ENCODE results near the gene PDZRN4. TPM values are rescaled to one million over a fixed set of nuclear protein-coding genes. Genes with fewer than 3 reads are reported as not detected.

Gene PDZRN4
- total and polyA plus RNA-seq, 2 experiments from 2014 or later = 0.90 TPM; not detected in 1

DNA sequence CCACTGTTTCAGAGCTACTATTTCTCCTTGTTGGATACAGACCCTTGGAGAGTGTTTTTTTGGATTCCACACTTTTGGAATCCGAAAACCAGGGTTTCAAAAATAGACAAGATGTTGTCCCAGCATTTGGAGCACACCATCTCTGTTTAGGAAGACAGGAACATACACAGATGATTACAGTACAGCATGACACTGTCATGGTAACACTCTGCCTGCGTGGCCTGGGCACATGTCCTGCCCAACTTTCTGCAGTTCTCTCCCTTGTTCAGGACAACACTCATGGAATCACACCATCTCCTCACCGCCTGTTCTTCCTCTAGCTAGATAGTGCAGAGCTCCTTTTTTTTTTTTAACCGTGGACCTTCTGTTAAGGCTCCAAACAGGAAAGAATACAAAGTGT lies 369.2 kb downstream of the PDZRN4 start:
- ATAC-seq (no peak), DNase-seq (ENCODE audit: low spot score) (no peak)
- no peaks in the 10 kb centered on the region for H3K27me3 Mint-ChIP-seq (ENCODE audit: insufficient read depth, low read depth, poor library complexity)
- H3K4me3 ChIP-seq = no peak overlapping the region
- no peak overlapping the region for H3K27ac ChIP-seq (ENCODE audit: low read depth)
- H3K4me1 ChIP-seq (ENCODE audit: insufficient read depth) = peaks cover 11% of the 10 kb centered on the region; the same call in 1 of the 2 replicates
- H3K9me3 Mint-ChIP-seq = no peaks in the 10 kb centered on the region
- H3K36me3 ChIP-seq (ENCODE audit: insufficient read depth) = no peaks in the 10 kb centered on the region
- no peaks in the 10 kb centered on the region for H4K20me1 ChIP-seq (replicated peaks; ENCODE audit: insufficient read depth)
- H3K27ac Mint-ChIP-seq = no peak overlapping the region
- H3K4me3 Mint-ChIP-seq = no peak overlapping the region
- TF ChIP-seq EZH2phosphoT487 (IDR thresholded peaks at IDR 0.05; ENCODE audit: unreplicated experiment) = no peak
- H2AFZ ChIP-seq = peak overlapping the region; percentile 54; the same call in 1 of the 2 replicates
- H3K79me2 ChIP-seq (replicated peaks; ENCODE audit: insufficient read depth) = no peaks in the 10 kb centered on the region
- peaks cover 19% of the 10 kb centered on the region for H3K4me1 Mint-ChIP-seq
- H3F3A ChIP-seq (replicated peaks; ENCODE audit: low read depth) = no peaks in the 10 kb centered on the region
- no peaks in the 10 kb centered on the region for H3K27me3 ChIP-seq (ENCODE audit: insufficient read depth)
- H3K36me3 Mint-ChIP-seq (ENCODE audit: low read depth) = no peaks in the 10 kb centered on the region
- no peak overlapping the region for H3K4me2 ChIP-seq
- H3K9me2 ChIP-seq (ENCODE audit: insufficient read depth) = no peaks in the 10 kb centered on the region

DNA sequence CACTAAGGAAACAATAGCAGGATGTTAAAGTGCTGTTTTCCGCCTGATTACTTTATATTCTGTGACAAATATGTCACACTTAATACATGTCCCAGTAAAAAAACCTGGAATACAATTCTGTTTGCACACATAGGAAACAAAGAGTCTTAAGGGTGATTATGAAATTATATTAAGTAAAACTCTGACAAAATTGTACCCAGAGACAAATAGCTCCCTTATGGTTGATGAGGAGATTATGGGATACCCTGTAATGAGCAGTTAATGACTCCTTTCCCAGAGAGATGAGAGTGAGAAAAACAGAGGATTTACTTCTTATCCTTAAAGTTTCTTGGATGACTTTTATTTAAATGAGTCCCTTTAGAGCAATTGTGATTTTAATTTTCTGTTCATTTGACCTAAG lies 370.6 kb downstream of the PDZRN4 start:
- H3K4me3 ChIP-seq = no peak overlapping the region
- ATAC-seq (no peak), DNase-seq (ENCODE audit: low spot score) (no peak)
- Mint-ChIP-seq H3K36me3 (ENCODE audit: low read depth) (no peaks in the 10 kb centered on the region), H3K4me3 (no peak overlapping the region), H3K4me1 (peaks cover 11% of the 10 kb centered on the region; the same call in 2 of the 3 replicates), H3K27me3 (ENCODE audit: insufficient read depth, low read depth, poor library complexity) (no peaks in the 10 kb centered on the region), H3K9me3 (no peaks in the 10 kb centered on the region), H3K27ac (peak overlapping the region; percentile 69; the same call in 1 of the 2 replicates)
- H3K79me2 ChIP-seq (replicated peaks; ENCODE audit: insufficient read depth) = no peaks in the 10 kb centered on the region
- H3K27ac ChIP-seq (ENCODE audit: low read depth) = no peak overlapping the region
- no peaks in the 10 kb centered on the region for H3F3A ChIP-seq (replicated peaks; ENCODE audit: low read depth)
- H3K4me2 ChIP-seq = no peak overlapping the region
- H3K4me1 ChIP-seq (ENCODE audit: insufficient read depth) = peaks cover 7% of the 10 kb centered on the region; the same call in 1 of the 2 replicates
- no peaks in the 10 kb centered on the region for H3K27me3 ChIP-seq (ENCODE audit: insufficient read depth)
- TF ChIP-seq, protein P1, sequence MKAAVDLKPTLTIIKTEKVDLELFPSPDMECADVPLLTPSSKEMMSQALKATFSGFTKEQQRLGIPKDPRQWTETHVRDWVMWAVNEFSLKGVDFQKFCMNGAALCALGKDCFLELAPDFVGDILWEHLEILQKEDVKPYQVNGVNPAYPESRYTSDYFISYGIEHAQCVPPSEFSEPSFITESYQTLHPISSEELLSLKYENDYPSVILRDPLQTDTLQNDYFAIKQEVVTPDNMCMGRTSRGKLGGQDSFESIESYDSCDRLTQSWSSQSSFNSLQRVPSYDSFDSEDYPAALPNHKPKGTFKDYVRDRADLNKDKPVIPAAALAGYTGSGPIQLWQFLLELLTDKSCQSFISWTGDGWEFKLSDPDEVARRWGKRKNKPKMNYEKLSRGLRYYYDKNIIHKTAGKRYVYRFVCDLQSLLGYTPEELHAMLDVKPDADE (IDR thresholded peaks at IDR 0.05) = no peak
- TF ChIP-seq JUNB (IDR thresholded peaks at IDR 0.05; ENCODE audit: unreplicated experiment) = no peak
- H3K9me2 ChIP-seq (ENCODE audit: insufficient read depth) = no peaks in the 10 kb centered on the region
- no peaks in the 10 kb centered on the region for H3K36me3 ChIP-seq (ENCODE audit: insufficient read depth)
- no peak overlapping the region for H2AFZ ChIP-seq
- no peaks in the 10 kb centered on the region for H4K20me1 ChIP-seq (replicated peaks; ENCODE audit: insufficient read depth)

DNA sequence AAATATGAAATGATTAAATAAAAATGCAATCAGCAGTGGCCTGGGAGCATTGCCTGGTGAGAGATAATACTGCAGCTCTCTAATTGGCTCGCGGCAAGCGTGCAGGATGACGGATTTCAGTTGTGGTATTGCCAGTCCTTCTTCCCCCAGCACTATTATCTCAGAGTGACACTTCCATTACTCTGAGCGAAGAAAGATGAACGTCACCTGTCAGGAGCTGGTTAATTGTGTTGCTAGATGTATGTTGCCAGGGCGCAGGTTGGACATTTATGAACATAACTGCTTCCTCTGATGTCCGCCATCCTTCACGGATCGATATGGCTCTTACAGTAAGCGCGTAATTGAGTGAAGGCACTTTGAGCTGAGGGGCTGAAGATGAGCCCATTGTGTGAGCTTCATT lies 374.9 kb downstream of the PDZRN4 start:
- Histone ChIP-seq H3K9me2 (ENCODE audit: insufficient read depth) (no peaks in the 10 kb centered on the region), H3K27me3 (ENCODE audit: insufficient read depth) (no peaks in the 10 kb centered on the region), H3K4me1 (ENCODE audit: insufficient read depth) (peaks cover 7% of the 10 kb centered on the region; the same call in 1 of the 2 replicates), H3K79me2 (replicated peaks; ENCODE audit: insufficient read depth) (no peaks in the 10 kb centered on the region), H3K4me2 (no peak overlapping the region), H3K36me3 (ENCODE audit: insufficient read depth) (no peaks in the 10 kb centered on the region), H4K20me1 (replicated peaks; ENCODE audit: insufficient read depth) (no peaks in the 10 kb centered on the region), H2AFZ (peak overlapping the region; percentile 60; the same call in 1 of the 2 replicates), H3K27ac (ENCODE audit: low read depth) (no peak overlapping the region), H3K4me3 (no peak overlapping the region), H3F3A (replicated peaks; ENCODE audit: low read depth) (no peaks in the 10 kb centered on the region)
- H3K27ac Mint-ChIP-seq = no peak overlapping the region
- no peaks in the 10 kb centered on the region for H3K27me3 Mint-ChIP-seq (ENCODE audit: insufficient read depth, low read depth, poor library complexity)
- no peaks in the 10 kb centered on the region for H3K36me3 Mint-ChIP-seq (ENCODE audit: low read depth)
- H3K9me3 Mint-ChIP-seq = no peaks in the 10 kb centered on the region
- no peak overlapping the region for H3K4me3 Mint-ChIP-seq
- peaks cover 11% of the 10 kb centered on the region; the same call in 2 of the 3 replicates for H3K4me1 Mint-ChIP-seq
- ATAC-seq (no peak), DNase-seq (ENCODE audit: low spot score) (no peak)
- TF ChIP-seq EZH2phosphoT487 (IDR thresholded peaks at IDR 0.05; ENCODE audit: unreplicated experiment) = no peak
- TF ChIP-seq, protein P1 (IDR thresholded peaks at IDR 0.05) = no peak
- TF ChIP-seq, protein P2, sequence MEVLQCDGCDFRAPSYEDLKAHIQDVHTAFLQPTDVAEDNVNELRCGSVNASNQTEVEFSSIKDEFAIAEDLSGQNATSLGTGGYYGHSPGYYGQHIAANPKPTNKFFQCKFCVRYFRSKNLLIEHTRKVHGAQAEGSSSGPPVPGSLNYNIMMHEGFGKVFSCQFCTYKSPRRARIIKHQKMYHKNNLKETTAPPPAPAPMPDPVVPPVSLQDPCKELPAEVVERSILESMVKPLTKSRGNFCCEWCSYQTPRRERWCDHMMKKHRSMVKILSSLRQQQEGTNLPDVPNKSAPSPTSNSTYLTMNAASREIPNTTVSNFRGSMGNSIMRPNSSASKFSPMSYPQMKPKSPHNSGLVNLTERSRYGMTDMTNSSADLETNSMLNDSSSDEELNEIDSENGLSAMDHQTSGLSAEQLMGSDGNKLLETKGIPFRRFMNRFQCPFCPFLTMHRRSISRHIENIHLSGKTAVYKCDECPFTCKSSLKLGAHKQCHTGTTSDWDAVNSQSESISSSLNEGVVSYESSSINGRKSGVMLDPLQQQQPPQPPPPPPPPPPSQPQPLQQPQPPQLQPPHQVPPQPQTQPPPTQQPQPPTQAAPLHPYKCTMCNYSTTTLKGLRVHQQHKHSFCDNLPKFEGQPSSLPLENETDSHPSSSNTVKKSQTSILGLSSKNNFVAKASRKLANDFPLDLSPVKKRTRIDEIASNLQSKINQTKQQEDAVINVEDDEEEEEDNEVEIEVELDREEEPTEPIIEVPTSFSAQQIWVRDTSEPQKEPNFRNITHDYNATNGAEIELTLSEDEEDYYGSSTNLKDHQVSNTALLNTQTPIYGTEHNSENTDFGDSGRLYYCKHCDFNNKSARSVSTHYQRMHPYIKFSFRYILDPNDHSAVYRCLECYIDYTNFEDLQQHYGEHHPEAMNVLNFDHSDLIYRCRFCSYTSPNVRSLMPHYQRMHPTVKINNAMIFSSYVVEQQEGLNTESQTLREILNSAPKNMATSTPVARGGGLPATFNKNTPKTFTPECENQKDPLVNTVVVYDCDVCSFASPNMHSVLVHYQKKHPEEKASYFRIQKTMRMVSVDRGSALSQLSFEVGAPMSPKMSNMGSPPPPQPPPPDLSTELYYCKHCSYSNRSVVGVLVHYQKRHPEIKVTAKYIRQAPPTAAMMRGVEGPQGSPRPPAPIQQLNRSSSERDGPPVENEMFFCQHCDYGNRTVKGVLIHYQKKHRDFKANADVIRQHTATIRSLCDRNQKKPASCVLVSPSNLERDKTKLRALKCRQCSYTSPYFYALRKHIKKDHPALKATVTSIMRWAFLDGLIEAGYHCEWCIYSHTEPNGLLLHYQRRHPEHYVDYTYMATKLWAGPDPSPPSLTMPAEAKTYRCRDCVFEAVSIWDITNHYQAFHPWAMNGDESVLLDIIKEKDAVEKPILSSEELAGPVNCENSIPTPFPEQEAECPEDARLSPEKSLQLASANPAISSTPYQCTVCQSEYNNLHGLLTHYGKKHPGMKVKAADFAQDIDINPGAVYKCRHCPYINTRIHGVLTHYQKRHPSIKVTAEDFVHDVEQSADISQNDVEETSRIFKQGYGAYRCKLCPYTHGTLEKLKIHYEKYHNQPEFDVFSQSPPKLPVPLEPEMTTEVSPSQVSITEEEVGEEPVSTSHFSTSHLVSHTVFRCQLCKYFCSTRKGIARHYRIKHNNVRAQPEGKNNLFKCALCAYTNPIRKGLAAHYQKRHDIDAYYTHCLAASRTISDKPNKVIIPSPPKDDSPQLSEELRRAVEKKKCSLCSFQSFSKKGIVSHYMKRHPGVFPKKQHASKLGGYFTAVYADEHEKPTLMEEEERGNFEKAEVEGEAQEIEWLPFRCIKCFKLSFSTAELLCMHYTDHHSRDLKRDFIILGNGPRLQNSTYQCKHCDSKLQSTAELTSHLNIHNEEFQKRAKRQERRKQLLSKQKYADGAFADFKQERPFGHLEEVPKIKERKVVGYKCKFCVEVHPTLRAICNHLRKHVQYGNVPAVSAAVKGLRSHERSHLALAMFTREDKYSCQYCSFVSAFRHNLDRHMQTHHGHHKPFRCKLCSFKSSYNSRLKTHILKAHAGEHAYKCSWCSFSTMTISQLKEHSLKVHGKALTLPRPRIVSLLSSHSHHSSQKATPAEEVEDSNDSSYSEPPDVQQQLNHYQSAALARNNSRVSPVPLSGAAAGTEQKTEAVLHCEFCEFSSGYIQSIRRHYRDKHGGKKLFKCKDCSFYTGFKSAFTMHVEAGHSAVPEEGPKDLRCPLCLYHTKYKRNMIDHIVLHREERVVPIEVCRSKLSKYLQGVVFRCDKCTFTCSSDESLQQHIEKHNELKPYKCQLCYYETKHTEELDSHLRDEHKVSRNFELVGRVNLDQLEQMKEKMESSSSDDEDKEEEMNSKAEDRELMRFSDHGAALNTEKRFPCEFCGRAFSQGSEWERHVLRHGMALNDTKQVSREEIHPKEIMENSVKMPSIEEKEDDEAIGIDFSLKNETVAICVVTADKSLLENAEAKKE (CRISPR knock-in tag; IDR thresholded peaks at IDR 0.05) = no peak
